ENCODE results near the gene TMEM92.

DNA sequence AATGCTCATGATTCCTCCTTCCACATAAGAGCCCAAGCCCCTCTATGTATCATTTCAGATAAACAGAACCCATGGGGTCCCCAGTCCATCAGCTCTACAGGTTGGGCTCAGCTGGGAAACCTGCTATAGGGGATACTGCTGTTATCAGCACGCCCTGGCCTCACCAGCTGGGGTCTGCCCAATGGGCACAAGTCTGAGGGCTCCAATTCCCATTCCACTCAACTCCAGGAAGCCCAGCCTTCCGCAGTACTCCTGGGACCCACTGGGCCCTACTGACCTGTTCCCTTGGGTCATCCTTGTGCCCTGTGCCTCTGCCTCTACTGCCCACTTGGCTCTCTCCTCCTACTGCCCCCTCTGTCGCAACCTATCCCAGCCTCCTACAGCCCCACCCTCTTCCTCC lies 55.5 kb downstream of the TMEM92 start:
- TF ChIP-seq, protein P1, sequence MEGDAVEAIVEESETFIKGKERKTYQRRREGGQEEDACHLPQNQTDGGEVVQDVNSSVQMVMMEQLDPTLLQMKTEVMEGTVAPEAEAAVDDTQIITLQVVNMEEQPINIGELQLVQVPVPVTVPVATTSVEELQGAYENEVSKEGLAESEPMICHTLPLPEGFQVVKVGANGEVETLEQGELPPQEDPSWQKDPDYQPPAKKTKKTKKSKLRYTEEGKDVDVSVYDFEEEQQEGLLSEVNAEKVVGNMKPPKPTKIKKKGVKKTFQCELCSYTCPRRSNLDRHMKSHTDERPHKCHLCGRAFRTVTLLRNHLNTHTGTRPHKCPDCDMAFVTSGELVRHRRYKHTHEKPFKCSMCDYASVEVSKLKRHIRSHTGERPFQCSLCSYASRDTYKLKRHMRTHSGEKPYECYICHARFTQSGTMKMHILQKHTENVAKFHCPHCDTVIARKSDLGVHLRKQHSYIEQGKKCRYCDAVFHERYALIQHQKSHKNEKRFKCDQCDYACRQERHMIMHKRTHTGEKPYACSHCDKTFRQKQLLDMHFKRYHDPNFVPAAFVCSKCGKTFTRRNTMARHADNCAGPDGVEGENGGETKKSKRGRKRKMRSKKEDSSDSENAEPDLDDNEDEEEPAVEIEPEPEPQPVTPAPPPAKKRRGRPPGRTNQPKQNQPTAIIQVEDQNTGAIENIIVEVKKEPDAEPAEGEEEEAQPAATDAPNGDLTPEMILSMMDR (IDR thresholded peaks at IDR 0.05) = no peak
- no peak for TF ChIP-seq ZFX (IDR thresholded peaks at IDR 0.05; ENCODE audit: borderline replicate concordance)
